Measurements from ENCODE around the gene EEA1. TPM values are rescaled to one million over a fixed set of nuclear protein-coding genes. Genes with fewer than 3 reads are reported as not detected.

EEA1 gene
- total RNA-seq, 1 experiment from 2014 or later: 14.9 TPM

DNA sequence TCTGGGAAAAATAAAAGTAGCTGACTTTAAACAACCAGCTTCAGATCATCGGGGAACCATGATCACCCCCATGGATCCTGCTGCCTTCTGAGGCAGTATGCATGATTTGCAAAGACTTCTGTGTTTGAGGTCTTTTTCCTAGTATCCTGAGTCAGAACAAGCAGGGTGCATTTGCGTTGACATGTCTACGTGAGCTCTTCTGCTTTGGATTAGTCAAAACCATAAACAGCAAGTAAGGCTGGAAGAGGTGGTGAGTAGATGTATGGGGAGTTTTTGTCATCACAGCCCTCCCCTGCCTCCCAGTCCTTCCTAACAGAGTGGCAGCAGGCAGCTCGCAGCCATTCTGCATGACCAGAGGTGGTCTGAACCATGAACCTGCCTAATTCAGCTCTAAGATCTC lies 202.2 kb downstream of the EEA1 start:
- H3K56ac ChIP-seq (ENCODE audit: insufficient read length, low read depth, low read length): no peak overlapping the region
- H3K23me2 ChIP-seq (ENCODE audit: insufficient read length, low read depth, low read length, poor library complexity, severe bottlenecking): no peaks in the 10 kb centered on the region
- TF ChIP-seq CTCF (conservative IDR thresholded peaks at IDR 0.05): no peak
- Mint-ChIP-seq H3K27me3 (ENCODE audit: low read depth) (no peaks in the 10 kb centered on the region), H3K27ac (no peak overlapping the region), H3K4me1 (peaks cover 3 to 10% of the 10 kb centered on the region in 2 experiments), H3K9me3 (peaks cover 8 to 13% of the 10 kb centered on the region in 2 experiments), H3K4me3 (no peak overlapping the region), H3K36me3 (ENCODE audit: insufficient read depth in 1 of 3, low read depth in 3 of 3) (peaks cover 3 to 7% (median 5%) of the 10 kb centered on the region in 3 experiments; a peak in 6 of 7 replicates)
- no peak overlapping the region for H4K8ac ChIP-seq (replicated peaks; ENCODE audit: insufficient read length, low read depth, low read length)
- H2AK5ac ChIP-seq (ENCODE audit: insufficient read length, low read length): no peak overlapping the region
- no peak overlapping the region for H3K27ac ChIP-seq (ENCODE audit: insufficient read length, low read depth, low read length)
- no peak overlapping the region for H4K5ac ChIP-seq (ENCODE audit: insufficient read length, low read depth, low read length)
- H3K14ac ChIP-seq (ENCODE audit: insufficient read depth, low read length): no peak overlapping the region
- H3K27me3 ChIP-seq (ENCODE audit: insufficient read depth, low read length): no peaks in the 10 kb centered on the region
- no peaks in the 10 kb centered on the region for H3K9me3 ChIP-seq (ENCODE audit: control insufficient read depth, low read depth, low read length)
- DNase-seq: no peak
- no peak overlapping the region for H2BK20ac ChIP-seq (ENCODE audit: low read depth, low read length, poor library complexity, severe bottlenecking)
- H3K9ac ChIP-seq (ENCODE audit: extremely low read depth, insufficient read length, low read length): no peak overlapping the region
- H2BK120ac ChIP-seq (ENCODE audit: low read depth, low read length, poor library complexity, severe bottlenecking): no peak overlapping the region
- no peak overlapping the region for H2AFZ ChIP-seq (ENCODE audit: low read length)
- H3K79me1 ChIP-seq (ENCODE audit: insufficient read depth, low read depth, low read length, poor library complexity, severe bottlenecking): no peaks in the 10 kb centered on the region
- H3K4ac ChIP-seq (ENCODE audit: low read depth, low read length): no peak overlapping the region
- H3K18ac ChIP-seq (ENCODE audit: insufficient read length, low read depth, low read length): no peak overlapping the region
- no peak overlapping the region for H2BK12ac ChIP-seq (ENCODE audit: insufficient read length, low read depth, low read length)
- H4K91ac ChIP-seq (ENCODE audit: insufficient read length, low read depth, low read length): no peak overlapping the region
- H3T11ph ChIP-seq (ENCODE audit: low read length): no peak overlapping the region
- H4K20me1 ChIP-seq (ENCODE audit: control insufficient read depth, insufficient read depth, insufficient read length): no peaks in the 10 kb centered on the region
- H3K4me2 ChIP-seq (ENCODE audit: insufficient read depth, insufficient read length, low read length): no peak overlapping the region
- no peak overlapping the region for H2BK5ac ChIP-seq (ENCODE audit: insufficient read length, low read length)
- no peak overlapping the region for H2BK15ac ChIP-seq (ENCODE audit: low read depth, low read length)
- H3K23ac ChIP-seq (ENCODE audit: insufficient read length, low read depth, low read length): no peak overlapping the region
- no peaks in the 10 kb centered on the region for H3K4me1 ChIP-seq (ENCODE audit: insufficient read depth, low read length)
- no CpG with 5 or more reads among the region's 4 CpGs for WGBS (ENCODE audit: extremely low coverage, insufficient read length, low lambda C conversion rate)
- no peaks in the 10 kb centered on the region for H3K79me2 ChIP-seq (ENCODE audit: insufficient read depth, low read length)

All from H9 (cell line).